ENCODE results near the gene KCNJ4.

GRCh38 chr22:38406617-38407016 lies 48.4 kb downstream of the KCNJ4 start:
- TF ChIP-seq CTCF (IDR thresholded peaks at IDR 0.05) = no peak
- no peak for TF ChIP-seq ZFX (IDR thresholded peaks at IDR 0.05; ENCODE audit: borderline replicate concordance)
